GM19455 (cell line): Measurements from ENCODE around the gene KLF14.
"Not testable (repeated sequence)": the region's sequence is repeated elsewhere in the genome, so short reads cannot be mapped to it uniquely, and the experiment has no call there.

Experiments used
- ATAC-seq: cut with Tn5 transposase; IDR thresholded peaks from one replicate; pipeline ENCODE4 v1.9.1; 2021; ENCODE audit not compliant: unreplicated experiment

KLF14 gene

GRCh38 chr7:130733931-130734814, at the start of gene KLF14:
Gene KLF14, minus strand, starts transcription at chr7:130734207. Its CDS starts 174 bp downstream, at chr7:130734033.
- ATAC-seq: no peak

- ATAC-seq: no peak
Measured at GRCh38 chr7:130781346-130781745, 47.3 kb upstream of the KLF14 start.

GRCh38 chr7:130777426-130777825, 43.4 kb upstream of the KLF14 start:
- no peak for ATAC-seq

- not testable (repeated sequence) for ATAC-seq
Measured at GRCh38 chr7:130772456-130772855, 38.4 kb upstream of the KLF14 start.

GRCh38 chr7:130768854-130769253, 34.8 kb upstream of the KLF14 start:
- no peak for ATAC-seq

GRCh38 chr7:130764569-130764968, 30.6 kb upstream of the KLF14 start:
- not testable (repeated sequence) for ATAC-seq

- ATAC-seq: no peak
Measured at GRCh38 chr7:130758429-130759056, 24.5 kb upstream of the KLF14 start.

- no peak for ATAC-seq
Measured at GRCh38 chr7:130756316-130756715, 22.3 kb upstream of the KLF14 start.

- ATAC-seq: no peak
Measured at GRCh38 chr7:130752424-130752823, 18.4 kb upstream of the KLF14 start.

- no peak for ATAC-seq
Measured at GRCh38 chr7:130750755-130751154, 16.7 kb upstream of the KLF14 start.

- no peak for ATAC-seq
Measured at GRCh38 chr7:130748531-130749389, 14.8 kb upstream of the KLF14 start.

- no peak for ATAC-seq
Measured at GRCh38 chr7:130741331-130741995, 7.5 kb upstream of the KLF14 start.

- ATAC-seq: no peak
Measured at GRCh38 chr7:130740606-130741005, 6.6 kb upstream of the KLF14 start.

- no peak for ATAC-seq
Measured at GRCh38 chr7:130736298-130736900, 2.4 kb upstream of the KLF14 start.

- ATAC-seq: no peak
Measured at GRCh38 chr7:130734815-130735716, 1.1 kb upstream of the KLF14 start.

- ATAC-seq: no peak
Measured at GRCh38 chr7:130732980-130733930, 752 bp downstream of the KLF14 start.

- ATAC-seq: no peak
Measured at GRCh38 chr7:130723784-130724183, 10.2 kb downstream of the KLF14 start.
